GM23338 (cell line): ENCODE results near the gene TBC1D16.

Source experiments
- CREB1 ChIP-seq: fragments of 250-450 bp; sonication (Bioruptor Pico); IDR thresholded peaks from 2 replicates; pipeline ENCODE4 v1.5.0; 2020; ENCODE audit warnings: low read depth, mild to moderate bottlenecking, moderate library complexity
- EZH2 ChIP-seq: fragments of 200-600 bp; sonication (generic); IDR thresholded peaks from one replicate; pipeline ENCODE4 v1.8.0; 2017; ENCODE audit warnings: antibody characterized with exemption, mild to moderate bottlenecking, low read depth; ENCODE audit not compliant: unreplicated experiment
- EZH2phosphoT487 ChIP-seq: fragments of 200-600 bp; sonication (generic); IDR thresholded peaks from one replicate; pipeline ENCODE4 v1.8.1; 2018; ENCODE audit warnings: antibody characterized with exemption; ENCODE audit not compliant: unreplicated experiment
- JUNB ChIP-seq: IDR thresholded peaks from one replicate; pipeline ENCODE4 v1.6.1; 2016; ENCODE audit warnings: antibody characterized with exemption; ENCODE audit not compliant: unreplicated experiment
- POLR2AphosphoS5 ChIP-seq: IDR thresholded peaks from 2 replicates; pipeline ENCODE4 v1.6.1; 2016; ENCODE audit warnings: antibody characterized with exemption, low read depth
- STAT1 ChIP-seq: IDR thresholded peaks from one replicate; pipeline ENCODE4 v1.6.1; 2016; ENCODE audit warnings: antibody characterized with exemption; ENCODE audit not compliant: unreplicated experiment
- ZNF114 ChIP-seq: fragments of 250-450 bp; sonication (Bioruptor Pico); IDR thresholded peaks from 2 replicates; pipeline ENCODE4 v1.5.0; 2020; ENCODE audit warnings: mild to moderate bottlenecking, moderate library complexity
- ZNF331 ChIP-seq: fragments of 250-450 bp; sonication (Bioruptor Pico); IDR thresholded peaks from 2 replicates; pipeline ENCODE4 v1.5.0; 2020; ENCODE audit warnings: low read depth, mild to moderate bottlenecking, moderate library complexity
- TF ChIP-seq, protein P1 (sequence below), 2 experiments: fragments of 200-600 bp in 1 of 2; sonication (generic) in 1 of 2; conservative IDR thresholded peaks; 2 replicates each; pipeline versions ENCODE4 v1.5.1 to v1.6.1; 2016 to 2017; ENCODE audit warnings: antibody characterized with exemption in 2 of 2, low read depth in 2 of 2, mild to moderate bottlenecking in 2 of 2, moderate library complexity in 1 of 2
- TF ChIP-seq, protein P2 (sequence below): IDR thresholded peaks from 2 replicates; pipeline ENCODE4 v1.6.1; 2016; ENCODE audit warnings: antibody characterized with exemption
- TF ChIP-seq, protein P3 (sequence below): IDR thresholded peaks from one replicate; pipeline ENCODE4 v1.6.1; 2018; ENCODE audit warnings: antibody characterized with exemption; ENCODE audit not compliant: unreplicated experiment

DNA sequence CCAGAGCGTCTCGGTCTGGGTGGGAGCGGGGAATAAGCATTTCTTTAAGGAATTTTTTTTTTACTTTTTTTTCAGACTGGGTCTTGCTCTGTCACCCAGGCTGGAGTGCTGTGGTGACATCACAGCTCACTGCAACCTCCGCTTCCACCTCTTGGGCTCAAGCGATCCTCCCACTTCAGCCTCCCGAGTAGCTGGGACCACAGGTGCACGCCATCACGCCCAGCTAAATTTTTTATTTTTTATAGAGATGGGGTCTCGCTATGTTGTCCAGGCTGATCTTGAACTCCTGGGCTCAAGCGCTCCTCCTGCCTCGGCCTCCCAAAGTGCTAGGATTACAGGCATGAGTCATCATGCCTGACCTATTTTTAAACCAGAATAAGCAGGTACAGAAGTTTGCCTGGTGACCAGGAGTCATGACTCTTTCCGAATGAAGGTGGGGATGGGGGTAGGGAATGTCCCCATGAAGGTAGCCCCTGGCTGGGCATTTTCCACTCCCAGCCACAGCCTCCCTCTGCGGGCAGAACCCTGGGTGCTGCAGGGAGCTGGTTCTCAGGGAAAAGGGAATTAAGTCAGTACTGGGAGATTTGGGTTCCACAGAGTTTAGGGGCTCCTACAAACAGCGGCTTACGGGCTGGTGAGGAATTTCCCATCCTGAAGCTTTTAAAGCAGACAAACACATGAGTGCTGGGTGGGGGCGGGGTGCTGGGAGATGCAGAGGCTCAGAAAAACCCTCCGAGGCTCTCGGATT is 48.3 kb downstream of the TBC1D16 start:
- TF ChIP-seq, protein P1, sequence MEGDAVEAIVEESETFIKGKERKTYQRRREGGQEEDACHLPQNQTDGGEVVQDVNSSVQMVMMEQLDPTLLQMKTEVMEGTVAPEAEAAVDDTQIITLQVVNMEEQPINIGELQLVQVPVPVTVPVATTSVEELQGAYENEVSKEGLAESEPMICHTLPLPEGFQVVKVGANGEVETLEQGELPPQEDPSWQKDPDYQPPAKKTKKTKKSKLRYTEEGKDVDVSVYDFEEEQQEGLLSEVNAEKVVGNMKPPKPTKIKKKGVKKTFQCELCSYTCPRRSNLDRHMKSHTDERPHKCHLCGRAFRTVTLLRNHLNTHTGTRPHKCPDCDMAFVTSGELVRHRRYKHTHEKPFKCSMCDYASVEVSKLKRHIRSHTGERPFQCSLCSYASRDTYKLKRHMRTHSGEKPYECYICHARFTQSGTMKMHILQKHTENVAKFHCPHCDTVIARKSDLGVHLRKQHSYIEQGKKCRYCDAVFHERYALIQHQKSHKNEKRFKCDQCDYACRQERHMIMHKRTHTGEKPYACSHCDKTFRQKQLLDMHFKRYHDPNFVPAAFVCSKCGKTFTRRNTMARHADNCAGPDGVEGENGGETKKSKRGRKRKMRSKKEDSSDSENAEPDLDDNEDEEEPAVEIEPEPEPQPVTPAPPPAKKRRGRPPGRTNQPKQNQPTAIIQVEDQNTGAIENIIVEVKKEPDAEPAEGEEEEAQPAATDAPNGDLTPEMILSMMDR (conservative IDR thresholded peaks at IDR 0.05; ENCODE audit: low read depth in 2 of 2): no peak
- TF ChIP-seq, protein P2, sequence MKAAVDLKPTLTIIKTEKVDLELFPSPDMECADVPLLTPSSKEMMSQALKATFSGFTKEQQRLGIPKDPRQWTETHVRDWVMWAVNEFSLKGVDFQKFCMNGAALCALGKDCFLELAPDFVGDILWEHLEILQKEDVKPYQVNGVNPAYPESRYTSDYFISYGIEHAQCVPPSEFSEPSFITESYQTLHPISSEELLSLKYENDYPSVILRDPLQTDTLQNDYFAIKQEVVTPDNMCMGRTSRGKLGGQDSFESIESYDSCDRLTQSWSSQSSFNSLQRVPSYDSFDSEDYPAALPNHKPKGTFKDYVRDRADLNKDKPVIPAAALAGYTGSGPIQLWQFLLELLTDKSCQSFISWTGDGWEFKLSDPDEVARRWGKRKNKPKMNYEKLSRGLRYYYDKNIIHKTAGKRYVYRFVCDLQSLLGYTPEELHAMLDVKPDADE: no peak
- TF ChIP-seq POLR2AphosphoS5 (no peak), EZH2 (no peak), EZH2phosphoT487 (no peak), ZNF114 (CRISPR knock-in tag) (no peak), STAT1 (no peak), ZNF331 (CRISPR knock-in tag) (no peak), CREB1 (CRISPR knock-in tag) (no peak), JUNB (no peak)
- TF ChIP-seq, protein P3, sequence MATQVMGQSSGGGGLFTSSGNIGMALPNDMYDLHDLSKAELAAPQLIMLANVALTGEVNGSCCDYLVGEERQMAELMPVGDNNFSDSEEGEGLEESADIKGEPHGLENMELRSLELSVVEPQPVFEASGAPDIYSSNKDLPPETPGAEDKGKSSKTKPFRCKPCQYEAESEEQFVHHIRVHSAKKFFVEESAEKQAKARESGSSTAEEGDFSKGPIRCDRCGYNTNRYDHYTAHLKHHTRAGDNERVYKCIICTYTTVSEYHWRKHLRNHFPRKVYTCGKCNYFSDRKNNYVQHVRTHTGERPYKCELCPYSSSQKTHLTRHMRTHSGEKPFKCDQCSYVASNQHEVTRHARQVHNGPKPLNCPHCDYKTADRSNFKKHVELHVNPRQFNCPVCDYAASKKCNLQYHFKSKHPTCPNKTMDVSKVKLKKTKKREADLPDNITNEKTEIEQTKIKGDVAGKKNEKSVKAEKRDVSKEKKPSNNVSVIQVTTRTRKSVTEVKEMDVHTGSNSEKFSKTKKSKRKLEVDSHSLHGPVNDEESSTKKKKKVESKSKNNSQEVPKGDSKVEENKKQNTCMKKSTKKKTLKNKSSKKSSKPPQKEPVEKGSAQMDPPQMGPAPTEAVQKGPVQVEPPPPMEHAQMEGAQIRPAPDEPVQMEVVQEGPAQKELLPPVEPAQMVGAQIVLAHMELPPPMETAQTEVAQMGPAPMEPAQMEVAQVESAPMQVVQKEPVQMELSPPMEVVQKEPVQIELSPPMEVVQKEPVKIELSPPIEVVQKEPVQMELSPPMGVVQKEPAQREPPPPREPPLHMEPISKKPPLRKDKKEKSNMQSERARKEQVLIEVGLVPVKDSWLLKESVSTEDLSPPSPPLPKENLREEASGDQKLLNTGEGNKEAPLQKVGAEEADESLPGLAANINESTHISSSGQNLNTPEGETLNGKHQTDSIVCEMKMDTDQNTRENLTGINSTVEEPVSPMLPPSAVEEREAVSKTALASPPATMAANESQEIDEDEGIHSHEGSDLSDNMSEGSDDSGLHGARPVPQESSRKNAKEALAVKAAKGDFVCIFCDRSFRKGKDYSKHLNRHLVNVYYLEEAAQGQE: no peak
